Kidney capillary endothelial cell (primary cell): ENCODE measurements around the gene PRMT7.

Experiments
- DNase-seq: peaks from one replicate; pipeline ENCODE4 v3.0.0-alpha.2; 2018; ENCODE audit warnings: low spot score

Gene PRMT7

GRCh38 chr16:68376590-68376989, 65.8 kb downstream of the PRMT7 start:
- DNase-seq, result no peak

GRCh38 chr16:68377221-68377620, 66.4 kb downstream of the PRMT7 start:
- no peak for DNase-seq

GRCh38 chr16:68377667-68378393, 67.0 kb downstream of the PRMT7 start:
- DNase-seq, result no peak

- no peak for DNase-seq
Measured at GRCh38 chr16:68378436-68379415, 67.9 kb downstream of the PRMT7 start.

- no peak for DNase-seq
Measured at GRCh38 chr16:68379472-68380347, 68.9 kb downstream of the PRMT7 start.

- no peak for DNase-seq
Measured at GRCh38 chr16:68380348-68380670, 69.5 kb downstream of the PRMT7 start.

- no peak for DNase-seq
Measured at GRCh38 chr16:68380676-68381362, 70.0 kb downstream of the PRMT7 start.

- no peak for DNase-seq
Measured at GRCh38 chr16:68381363-68381724, 70.5 kb downstream of the PRMT7 start.

- DNase-seq, result no peak
Measured at GRCh38 chr16:68382296-68382718, 71.5 kb downstream of the PRMT7 start.

GRCh38 chr16:68383858-68384257, 73.0 kb downstream of the PRMT7 start:
- no peak for DNase-seq

- no peak for DNase-seq
Measured at GRCh38 chr16:68384288-68385161, 73.7 kb downstream of the PRMT7 start.

GRCh38 chr16:68385371-68385770, 74.6 kb downstream of the PRMT7 start:
- DNase-seq, result no peak

- DNase-seq, result no peak
Measured at GRCh38 chr16:68386628-68387027, 75.8 kb downstream of the PRMT7 start.

GRCh38 chr16:68387301-68387700, 76.5 kb downstream of the PRMT7 start:
- no peak for DNase-seq

GRCh38 chr16:68388124-68388523, 77.3 kb downstream of the PRMT7 start:
- DNase-seq, result no peak

GRCh38 chr16:68389006-68389405, 78.2 kb downstream of the PRMT7 start:
- DNase-seq, result no peak

- no peak for DNase-seq
Measured at GRCh38 chr16:68389750-68390371, 79.0 kb downstream of the PRMT7 start.

GRCh38 chr16:68393333-68393732, 82.5 kb downstream of the PRMT7 start:
- DNase-seq, result no peak

GRCh38 chr16:68395167-68395786, 84.5 kb downstream of the PRMT7 start:
- no peak for DNase-seq

- no peak for DNase-seq
Measured at GRCh38 chr16:68395815-68396214, 85.0 kb downstream of the PRMT7 start.
